ENCODE data around the gene CDKN1A.

Gene CDKN1A

GRCh38 chr6:36656441-36656840, 22.1 kb upstream of the CDKN1A start:
- no peak for DNase-seq (ENCODE audit: low read depth)

GRCh38 chr6:36657271-36657670, 21.2 kb upstream of the CDKN1A start:
- no peak for DNase-seq (ENCODE audit: low read depth)

GRCh38 chr6:36657942-36658544, 20.5 kb upstream of the CDKN1A start:
- no peak for DNase-seq (ENCODE audit: low read depth)

GRCh38 chr6:36659271-36659670, 19.2 kb upstream of the CDKN1A start:
- no peak for DNase-seq (ENCODE audit: low read depth)

- DNase-seq (ENCODE audit: low read depth), result no peak
Measured at GRCh38 chr6:36660771-36661471, 17.6 kb upstream of the CDKN1A start.

- no peak for DNase-seq (ENCODE audit: low read depth)
Measured at GRCh38 chr6:36662380-36662779, 16.1 kb upstream of the CDKN1A start.

GRCh38 chr6:36662827-36663256, 15.7 kb upstream of the CDKN1A start:
- DNase-seq (ENCODE audit: low read depth), result no peak

- DNase-seq (ENCODE audit: low read depth), result no peak
Measured at GRCh38 chr6:36663504-36664446, 14.7 kb upstream of the CDKN1A start.

- DNase-seq (ENCODE audit: low read depth), result no peak
Measured at GRCh38 chr6:36665180-36665579, 13.3 kb upstream of the CDKN1A start.

- no peak for DNase-seq (ENCODE audit: low read depth)
Measured at GRCh38 chr6:36666287-36666686, 12.2 kb upstream of the CDKN1A start.

GRCh38 chr6:36666826-36667591, 11.5 kb upstream of the CDKN1A start:
- no peak for DNase-seq (ENCODE audit: low read depth)

GRCh38 chr6:36668591-36668990, 9.9 kb upstream of the CDKN1A start:
- DNase-seq (ENCODE audit: low read depth), result no peak

- no peak for DNase-seq (ENCODE audit: low read depth)
Measured at GRCh38 chr6:36669002-36669401, 9.5 kb upstream of the CDKN1A start.

GRCh38 chr6:36670271-36670670, 8.2 kb upstream of the CDKN1A start:
- no peak for DNase-seq (ENCODE audit: low read depth)

- no peak for DNase-seq (ENCODE audit: low read depth)
Measured at GRCh38 chr6:36671687-36672375, 6.7 kb upstream of the CDKN1A start.

- no peak for DNase-seq (ENCODE audit: low read depth)
Measured at GRCh38 chr6:36673882-36674281, 4.6 kb upstream of the CDKN1A start.

- DNase-seq (ENCODE audit: low read depth), result no peak
Measured at GRCh38 chr6:36674942-36675341, 3.6 kb upstream of the CDKN1A start.

GRCh38 chr6:36676141-36677058, 2.1 kb upstream of the CDKN1A start:
- DNase-seq (ENCODE audit: low read depth), result no peak

GRCh38 chr6:36677059-36677749, 1.3 kb upstream of the CDKN1A start:
- no peak for DNase-seq (ENCODE audit: low read depth)
